Measurements from ENCODE around the gene FOXR1.

GRCh38 chr11:118928870-118929500, 42.6 kb upstream of the FOXR1 start:
- TF ChIP-seq CTCF (IDR thresholded peaks at IDR 0.05) (no peak), EP300 (IDR thresholded peaks at IDR 0.05) (no peak), POLR2AphosphoS5 (IDR thresholded peaks at IDR 0.05) (peak in 1 of 3 donors; percentile 7)

Measured in suprapubic skin (tissue), 4 donors.